ENCODE data around the gene FGF1. TPM values are rescaled to one million over a fixed set of nuclear protein-coding genes. Genes with fewer than 3 reads are reported as not detected.

The FGF1 gene
- total RNA-seq, 4 donors from 2014 or later = 0.75 to 5.9 (median 4.8) TPM

GRCh38 chr5:142694092-142694856 is 8.4 kb upstream of the FGF1 start:
- TF ChIP-seq, protein P1, sequence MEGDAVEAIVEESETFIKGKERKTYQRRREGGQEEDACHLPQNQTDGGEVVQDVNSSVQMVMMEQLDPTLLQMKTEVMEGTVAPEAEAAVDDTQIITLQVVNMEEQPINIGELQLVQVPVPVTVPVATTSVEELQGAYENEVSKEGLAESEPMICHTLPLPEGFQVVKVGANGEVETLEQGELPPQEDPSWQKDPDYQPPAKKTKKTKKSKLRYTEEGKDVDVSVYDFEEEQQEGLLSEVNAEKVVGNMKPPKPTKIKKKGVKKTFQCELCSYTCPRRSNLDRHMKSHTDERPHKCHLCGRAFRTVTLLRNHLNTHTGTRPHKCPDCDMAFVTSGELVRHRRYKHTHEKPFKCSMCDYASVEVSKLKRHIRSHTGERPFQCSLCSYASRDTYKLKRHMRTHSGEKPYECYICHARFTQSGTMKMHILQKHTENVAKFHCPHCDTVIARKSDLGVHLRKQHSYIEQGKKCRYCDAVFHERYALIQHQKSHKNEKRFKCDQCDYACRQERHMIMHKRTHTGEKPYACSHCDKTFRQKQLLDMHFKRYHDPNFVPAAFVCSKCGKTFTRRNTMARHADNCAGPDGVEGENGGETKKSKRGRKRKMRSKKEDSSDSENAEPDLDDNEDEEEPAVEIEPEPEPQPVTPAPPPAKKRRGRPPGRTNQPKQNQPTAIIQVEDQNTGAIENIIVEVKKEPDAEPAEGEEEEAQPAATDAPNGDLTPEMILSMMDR (IDR thresholded peaks at IDR 0.05; ENCODE audit: low read depth) = no peak

DNA sequence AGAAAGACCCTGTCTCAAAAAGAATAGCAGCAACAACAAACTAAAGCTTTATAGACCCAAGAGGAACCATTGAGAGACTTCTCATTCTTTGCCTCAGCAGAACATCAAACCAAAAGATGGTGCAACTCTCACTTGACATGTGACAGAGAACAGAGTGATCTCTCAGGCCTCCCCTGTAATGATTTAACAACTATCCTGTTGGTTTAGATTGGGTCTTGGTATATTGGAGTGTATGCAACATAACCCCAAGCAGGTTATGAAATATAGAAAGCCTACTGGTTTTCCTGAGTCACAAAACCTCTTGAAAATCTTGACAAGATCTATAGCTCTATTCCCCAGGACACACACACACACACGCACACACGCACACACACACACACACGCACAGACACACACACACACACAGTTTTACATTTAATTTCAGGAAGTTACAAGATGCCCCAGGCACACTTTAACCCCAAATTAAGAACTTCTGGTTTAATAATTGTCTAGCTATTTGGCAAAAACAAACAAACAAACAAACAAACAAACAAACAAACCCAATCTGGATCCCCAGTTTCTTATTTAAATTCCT is 6.5 kb upstream of the FGF1 start:
- TF ChIP-seq, protein P1 (IDR thresholded peaks at IDR 0.05; ENCODE audit: low read depth) = no peak

- TF ChIP-seq, protein P1 (IDR thresholded peaks at IDR 0.05; ENCODE audit: low read depth) = no peak
Observed at GRCh38 chr5:142690667-142691066, 4.8 kb upstream of the FGF1 start.

- TF ChIP-seq, protein P1 (IDR thresholded peaks at IDR 0.05; ENCODE audit: low read depth) = no peak
Observed at GRCh38 chr5:142689081-142689480, 3.2 kb upstream of the FGF1 start.

DNA sequence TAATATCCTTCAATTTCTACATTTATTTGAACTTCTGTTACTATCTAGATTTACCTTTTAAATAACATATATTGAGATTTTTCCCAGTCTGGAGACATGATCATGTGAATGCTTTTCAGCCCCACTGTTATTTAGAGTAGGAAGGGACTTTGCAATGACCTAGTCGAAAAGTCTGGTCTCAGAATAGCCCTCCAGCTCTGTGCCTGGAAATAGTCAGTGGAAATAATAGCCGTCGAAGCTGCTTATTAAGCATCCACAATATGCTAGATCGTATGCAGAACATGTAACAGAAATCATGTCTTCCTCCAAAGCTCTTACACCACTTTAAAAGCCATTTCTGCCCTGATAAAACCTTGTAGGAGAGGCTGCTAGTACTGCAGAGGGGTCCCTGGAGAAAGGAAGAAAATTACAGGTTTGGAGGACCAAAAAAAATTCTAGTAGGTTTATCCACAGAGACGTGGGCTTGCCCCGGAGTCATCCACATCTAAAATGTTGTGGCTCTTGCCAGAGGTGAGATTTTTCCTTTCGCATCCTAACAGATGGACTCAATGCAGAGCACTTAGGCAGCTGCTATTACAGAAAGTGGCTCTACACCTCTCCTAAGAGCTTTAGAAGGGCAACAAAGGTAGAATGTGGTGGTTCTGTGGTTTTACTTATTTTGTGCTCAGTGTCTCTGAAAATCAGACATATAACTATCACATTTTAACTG is 2.5 kb upstream of the FGF1 start:
- TF ChIP-seq, protein P1 (IDR thresholded peaks at IDR 0.05; ENCODE audit: low read depth) = no peak

- TF ChIP-seq, protein P1 (IDR thresholded peaks at IDR 0.05; ENCODE audit: low read depth) = no peak
Observed at GRCh38 chr5:142686968-142687367, 1.1 kb upstream of the FGF1 start.

DNA sequence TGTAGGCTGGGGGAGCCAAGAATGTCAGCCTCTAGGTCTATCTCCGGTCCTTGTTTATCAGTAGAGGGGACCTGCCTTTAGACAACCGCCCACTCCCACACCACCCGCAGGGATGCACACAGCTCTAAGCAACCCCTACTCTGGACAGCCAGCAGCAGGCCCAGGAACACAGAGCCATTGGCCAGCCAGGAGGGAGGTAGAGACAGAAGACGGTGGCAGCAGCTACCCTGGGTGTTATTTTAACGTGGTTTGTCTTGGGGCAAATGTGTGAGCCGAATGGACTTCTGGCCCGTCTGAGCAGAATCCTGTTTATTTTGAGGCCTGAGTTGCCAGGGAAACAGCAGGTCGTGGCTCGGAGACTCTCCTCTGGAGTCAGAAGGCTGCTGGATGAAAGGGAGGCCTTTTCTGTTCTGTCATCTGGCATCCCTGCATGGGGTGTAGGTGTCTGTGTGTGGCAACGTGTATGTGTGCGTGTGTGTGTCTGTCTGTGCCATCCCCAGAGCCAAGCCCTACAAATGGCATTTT is 382 bp upstream of the FGF1 start:
- TF ChIP-seq, protein P1 (IDR thresholded peaks at IDR 0.05; ENCODE audit: low read depth) = no peak

All from subcutaneous adipose tissue (tissue), 4 donors.